ENCODE data around the gene STYK1. TPM values are rescaled to one million over a fixed set of nuclear protein-coding genes. Genes with fewer than 3 reads are reported as not detected.
A peak's percentile ranks its signal among the peaks of the same experiment; 100 is the strongest.

The STYK1 gene
- total and polyA plus RNA-seq, 9 of the 15 experiments (the other 6 are each of a cell fraction or from before 2014, with no cell fraction given) = 0.31 to 1.8 (median 0.64) TPM

DNA sequence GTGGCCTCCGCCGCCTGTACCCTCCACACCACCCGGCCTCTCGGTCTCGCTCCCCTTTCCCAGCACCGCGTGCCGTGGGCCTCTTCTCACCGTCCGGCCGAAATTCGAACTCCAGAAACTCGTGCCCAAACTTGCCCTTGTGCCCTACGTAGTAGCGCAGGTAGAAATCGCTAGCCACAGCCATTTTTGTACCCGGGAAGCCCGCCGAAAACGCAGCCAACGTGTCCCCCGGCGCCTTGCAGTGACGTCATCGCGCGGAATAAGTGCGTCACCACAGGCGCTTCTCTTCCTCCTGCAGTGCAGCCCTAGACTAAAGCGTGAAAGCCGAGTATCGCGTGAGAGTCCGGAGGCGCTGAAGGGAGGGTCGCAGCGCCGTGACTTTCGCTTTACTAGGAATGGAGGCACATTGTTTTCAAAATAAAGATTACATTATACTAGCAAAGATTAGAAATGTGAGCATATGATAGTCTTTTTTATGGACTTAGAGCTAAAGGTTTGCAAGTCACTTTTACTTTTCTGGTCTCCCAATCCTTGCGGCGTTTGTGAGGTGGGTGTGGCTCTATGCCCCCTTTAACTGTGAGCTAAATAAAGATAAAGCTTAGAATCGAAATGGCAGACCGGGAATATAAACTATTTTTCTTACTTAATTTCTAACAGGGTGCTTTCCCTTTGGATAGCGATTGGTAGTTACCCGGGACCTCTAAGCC is 60.4 kb downstream of the STYK1 start, which contains the start of gene MAGOHB:
Gene MAGOHB, minus strand, starts transcription at position 261 of the 707 bp plus-strand sequence. Its CDS starts 77 bp downstream, at position 184.
- H3K27me3 ChIP-seq (ENCODE audit: control insufficient read depth in 2 of 2, insufficient read depth in 2 of 2, low read length in 2 of 2) = no peaks in the 10 kb centered on the region
- H3K9me1 ChIP-seq (ENCODE audit: control insufficient read depth, insufficient read depth, low read length) = no peaks in the 10 kb centered on the region
- CTCF ChIA-PET (ENCODE audit: low intra/inter-chr PET ratio) = interaction anchor here (1.2 kb wide), 1 partner anchor 137 kb away, joined by 3 read pairs; no protein-coding TSS in a partner anchor
- H3K4me3 ChIP-seq = peak within 1 kb of the TSS; percentile 73
- DNase-seq (ENCODE audit: extremely low read depth in 1 of 4, low spot score in 3 of 4) (peak; percentile 77 to 95 (median 78)), ATAC-seq (peak; percentile 93), FAIRE-seq (peak; percentile 90)
- H4K20me1 ChIP-seq (replicated peaks; ENCODE audit: control insufficient read depth, insufficient read depth, low read length) = no peaks in the 10 kb centered on the region
- peaks cover 0 to 7% of the 10 kb centered on the region in 2 experiments; a peak in 3 of 5 replicates for H3K4me1 ChIP-seq (replicated peaks in 1 of 2; ENCODE audit: control insufficient read depth in 2 of 2, insufficient read depth in 2 of 2, low read length in 2 of 2)
- WGBS (ENCODE audit: insufficient coverage, low coverage, missing lambda C conversion rate) = 1% methylated on average over 34 of the region's 45 CpGs
- H3K79me2 ChIP-seq (ENCODE audit: control insufficient read depth, insufficient read depth, low read length) = peaks cover 27% of the 10 kb centered on the region
- in situ Hi-C loops (cut with MboI) (no loop called here), intact Hi-C loops (cut with micrococcal nuclease) (loop anchor here (2.0 kb wide), 1 partner anchor 61 kb away; the partner anchor contains the start of gene STYK1)
- POLR2A ChIA-PET = interaction anchor here (0.5 to 1.2 kb wide), 3 partner anchors 127 to 243 kb away, joined by 3 to 5 read pairs (median 4); no protein-coding TSS in a partner anchor
- H3K4me2 ChIP-seq (ENCODE audit: insufficient read depth, low read length) = peak within 1 kb of the TSS; percentile 91
- H3K9me3 ChIP-seq (replicated peaks; ENCODE audit: control insufficient read depth, insufficient read depth, low read depth, low read length) = no peaks in the 10 kb centered on the region
- TSS peak; percentile 99 for BruUV-seq (replicated peaks)
- H2AFZ ChIP-seq (ENCODE audit: low read depth, low read length) = peak within 1 kb of the TSS; percentile 95
- peak within 1 kb of the TSS; percentile 95 to 98 for H3K9ac ChIP-seq (ENCODE audit: insufficient read depth in 1 of 2, low read depth in 2 of 2, low read length in 2 of 2)
- H3K27ac ChIP-seq (ENCODE audit: extremely low read depth, low read depth, low read length) = peak within 1 kb of the TSS; percentile 95
- peaks cover 36% of the 10 kb centered on the region; the same call in 2 of the 3 replicates for H3K36me3 ChIP-seq (ENCODE audit: control insufficient read depth, insufficient read depth, low read length)
- TF ChIP-seq, protein P1, sequence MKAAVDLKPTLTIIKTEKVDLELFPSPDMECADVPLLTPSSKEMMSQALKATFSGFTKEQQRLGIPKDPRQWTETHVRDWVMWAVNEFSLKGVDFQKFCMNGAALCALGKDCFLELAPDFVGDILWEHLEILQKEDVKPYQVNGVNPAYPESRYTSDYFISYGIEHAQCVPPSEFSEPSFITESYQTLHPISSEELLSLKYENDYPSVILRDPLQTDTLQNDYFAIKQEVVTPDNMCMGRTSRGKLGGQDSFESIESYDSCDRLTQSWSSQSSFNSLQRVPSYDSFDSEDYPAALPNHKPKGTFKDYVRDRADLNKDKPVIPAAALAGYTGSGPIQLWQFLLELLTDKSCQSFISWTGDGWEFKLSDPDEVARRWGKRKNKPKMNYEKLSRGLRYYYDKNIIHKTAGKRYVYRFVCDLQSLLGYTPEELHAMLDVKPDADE (conservative IDR thresholded peaks at IDR 0.05; ENCODE audit: control insufficient read depth, low read depth, low read length) = no peak
- no peak for TF ChIP-seq ZNF121 (CRISPR knock-in tag; conservative IDR thresholded peaks at IDR 0.05)
- TF ChIP-seq, protein P2, sequence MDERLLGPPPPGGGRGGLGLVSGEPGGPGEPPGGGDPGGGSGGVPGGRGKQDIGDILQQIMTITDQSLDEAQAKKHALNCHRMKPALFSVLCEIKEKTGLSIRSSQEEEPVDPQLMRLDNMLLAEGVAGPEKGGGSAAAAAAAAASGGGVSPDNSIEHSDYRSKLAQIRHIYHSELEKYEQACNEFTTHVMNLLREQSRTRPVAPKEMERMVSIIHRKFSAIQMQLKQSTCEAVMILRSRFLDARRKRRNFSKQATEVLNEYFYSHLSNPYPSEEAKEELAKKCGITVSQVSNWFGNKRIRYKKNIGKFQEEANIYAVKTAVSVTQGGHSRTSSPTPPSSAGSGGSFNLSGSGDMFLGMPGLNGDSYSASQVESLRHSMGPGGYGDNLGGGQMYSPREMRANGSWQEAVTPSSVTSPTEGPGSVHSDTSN (CRISPR knock-in tag; IDR thresholded peaks at IDR 0.05; ENCODE audit: low read depth) = no peak
- TF ChIP-seq, protein P2 (tag; conservative IDR thresholded peaks at IDR 0.05; ENCODE audit: low read depth) = no peak

Measured in K562 (cell line).